GM23338 (cell line): ENCODE measurements around the gene CRYL1.

Experiments used
- CTCF ChIP-seq, 2 experiments: fragments of 200-600 bp in 1 of 2; sonication (generic) in 1 of 2; conservative IDR thresholded peaks; 2 replicates each; pipeline versions ENCODE4 v1.5.1 to v1.6.1; 2016 to 2017; ENCODE audit warnings: antibody characterized with exemption in 2 of 2, low read depth in 2 of 2, mild to moderate bottlenecking in 2 of 2, moderate library complexity in 1 of 2
- ETS1 ChIP-seq: IDR thresholded peaks from 2 replicates; pipeline ENCODE4 v1.6.1; 2016; ENCODE audit warnings: antibody characterized with exemption
- EZH2 ChIP-seq: fragments of 200-600 bp; sonication (generic); IDR thresholded peaks from one replicate; pipeline ENCODE4 v1.8.0; 2017; ENCODE audit warnings: antibody characterized with exemption, mild to moderate bottlenecking, low read depth; ENCODE audit not compliant: unreplicated experiment
- EZH2phosphoT487 ChIP-seq: fragments of 200-600 bp; sonication (generic); IDR thresholded peaks from one replicate; pipeline ENCODE4 v1.8.1; 2018; ENCODE audit warnings: antibody characterized with exemption; ENCODE audit not compliant: unreplicated experiment
- NANOG ChIP-seq: IDR thresholded peaks from 2 replicates; pipeline ENCODE4 v1.6.1; 2016; ENCODE audit warnings: antibody characterized with exemption, borderline replicate concordance
- POLR2AphosphoS5 ChIP-seq: IDR thresholded peaks from 2 replicates; pipeline ENCODE4 v1.6.1; 2016; ENCODE audit warnings: antibody characterized with exemption, low read depth
- REST ChIP-seq: IDR thresholded peaks from one replicate; pipeline ENCODE4 v1.6.1; 2018; ENCODE audit warnings: antibody characterized with exemption; ENCODE audit not compliant: unreplicated experiment

GRCh38 chr13:20547479-20547908 is 21.8 kb upstream of the CRYL1 start:
- TF ChIP-seq CTCF (conservative IDR thresholded peaks at IDR 0.05; ENCODE audit: low read depth in 2 of 2) (no peak), POLR2AphosphoS5 (no peak), REST (no peak), NANOG (no peak), EZH2 (no peak), EZH2phosphoT487 (no peak), ETS1 (no peak)
